ENCODE measurements around the gene CCSER2.

DNA sequence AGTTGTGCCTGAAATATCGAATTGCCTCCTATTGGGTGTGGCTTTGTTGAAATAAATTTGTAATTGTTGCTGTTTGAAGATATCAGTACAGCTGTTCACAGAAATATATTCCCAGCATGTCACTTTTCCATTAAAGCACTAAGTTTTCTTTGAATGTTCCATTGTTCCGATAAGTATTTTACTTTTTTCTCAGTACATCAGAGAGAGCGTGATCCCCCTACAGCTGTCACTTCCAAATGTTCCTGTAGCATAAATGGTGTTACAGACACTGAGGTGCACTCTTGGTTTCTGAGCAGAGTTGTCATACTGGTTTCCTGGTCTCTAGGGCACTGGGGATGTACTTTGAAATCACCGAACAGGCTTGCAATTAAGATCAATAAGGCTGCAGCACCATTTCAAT, 189.2 kb downstream of the CCSER2 start:
- TF ChIP-seq, protein P1, sequence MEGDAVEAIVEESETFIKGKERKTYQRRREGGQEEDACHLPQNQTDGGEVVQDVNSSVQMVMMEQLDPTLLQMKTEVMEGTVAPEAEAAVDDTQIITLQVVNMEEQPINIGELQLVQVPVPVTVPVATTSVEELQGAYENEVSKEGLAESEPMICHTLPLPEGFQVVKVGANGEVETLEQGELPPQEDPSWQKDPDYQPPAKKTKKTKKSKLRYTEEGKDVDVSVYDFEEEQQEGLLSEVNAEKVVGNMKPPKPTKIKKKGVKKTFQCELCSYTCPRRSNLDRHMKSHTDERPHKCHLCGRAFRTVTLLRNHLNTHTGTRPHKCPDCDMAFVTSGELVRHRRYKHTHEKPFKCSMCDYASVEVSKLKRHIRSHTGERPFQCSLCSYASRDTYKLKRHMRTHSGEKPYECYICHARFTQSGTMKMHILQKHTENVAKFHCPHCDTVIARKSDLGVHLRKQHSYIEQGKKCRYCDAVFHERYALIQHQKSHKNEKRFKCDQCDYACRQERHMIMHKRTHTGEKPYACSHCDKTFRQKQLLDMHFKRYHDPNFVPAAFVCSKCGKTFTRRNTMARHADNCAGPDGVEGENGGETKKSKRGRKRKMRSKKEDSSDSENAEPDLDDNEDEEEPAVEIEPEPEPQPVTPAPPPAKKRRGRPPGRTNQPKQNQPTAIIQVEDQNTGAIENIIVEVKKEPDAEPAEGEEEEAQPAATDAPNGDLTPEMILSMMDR (IDR thresholded peaks at IDR 0.05; ENCODE audit: low read depth, low read length): no peak
- TF ChIP-seq POLR2A (IDR thresholded peaks at IDR 0.05; ENCODE audit: extremely low read depth, insufficient read length): no peak
- TF ChIP-seq, protein P2, sequence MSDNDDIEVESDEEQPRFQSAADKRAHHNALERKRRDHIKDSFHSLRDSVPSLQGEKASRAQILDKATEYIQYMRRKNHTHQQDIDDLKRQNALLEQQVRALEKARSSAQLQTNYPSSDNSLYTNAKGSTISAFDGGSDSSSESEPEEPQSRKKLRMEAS (IDR thresholded peaks at IDR 0.05; ENCODE audit: low read depth, low read length): no peak

Data from NB4 (cell line).